Measurements from ENCODE around the gene ATG5. TPM values are rescaled to one million over a fixed set of nuclear protein-coding genes. Genes with fewer than 3 reads are reported as not detected.
A peak's percentile ranks its signal among the peaks of the same experiment; 100 is the strongest.
"Not testable (repeated sequence)": the region's sequence is repeated elsewhere in the genome, so short reads cannot be mapped to it uniquely, and the experiment has no call there.

ATG5 gene
- polyA plus RNA-seq, 3 donors: 15.0 to 31.4 (median 29.9) TPM

- Mint-ChIP-seq H3K36me3 (peaks cover 37 to 39% of the 10 kb centered on the region in 2 donors), H3K4me3 (no peak overlapping the region), H3K27ac (no peak overlapping the region), H3K4me1 (no peaks in the 10 kb centered on the region), H3K9me3 (peaks cover 1 to 6% (median 3%) of the 10 kb centered on the region in 7 donors), H3K27me3 (ENCODE audit: low read depth in 3 of 3) (no peaks in the 10 kb centered on the region)
- no peaks in the 10 kb centered on the region for H4K20me1 ChIP-seq (ENCODE audit: insufficient read depth, low read length)
- H3K9ac ChIP-seq (ENCODE audit: insufficient read depth, low read length, poor library complexity, severe bottlenecking): no peak overlapping the region
- no peak overlapping the region for H2AFZ ChIP-seq (ENCODE audit: insufficient read depth, low read depth, low read length, poor library complexity, severe bottlenecking)
- H3K4me3 ChIP-seq (replicated peaks in 1 of 3; ENCODE audit: low read depth in 2 of 3, low read length in 3 of 3): no peak overlapping the region
- no peak for DNase-seq
- no peaks in the 10 kb centered on the region for H3K79me2 ChIP-seq (ENCODE audit: insufficient read depth, low read length)
- TF ChIP-seq CTCF (IDR thresholded peaks at IDR 0.05): no peak
- no peaks in the 10 kb centered on the region for H3K27me3 ChIP-seq (ENCODE audit: control insufficient read depth in 2 of 2, insufficient read depth in 2 of 2, low read length in 2 of 2)
- intact Hi-C loops (cut with micrococcal nuclease): no loop called here
- no peaks in the 10 kb centered on the region for H3K4me1 ChIP-seq (ENCODE audit: control insufficient read depth in 1 of 2, insufficient read depth in 2 of 2, low read length in 2 of 2)
- H3K9me3 ChIP-seq (replicated peaks in 1 of 2; ENCODE audit: control insufficient read depth in 1 of 2, insufficient read depth in 1 of 2, low read length in 2 of 2): peaks cover 0 to 8% of the 10 kb centered on the region in 2 donors
- no peak overlapping the region for H3K4me2 ChIP-seq (replicated peaks; ENCODE audit: extremely low read depth, low read length, poor library complexity, severe bottlenecking)
- H3K27ac ChIP-seq (ENCODE audit: low read depth in 1 of 2, low read length in 2 of 2): no peak overlapping the region
- peaks cover 9 to 38% of the 10 kb centered on the region in 2 donors for H3K36me3 ChIP-seq (replicated peaks in 1 of 2; ENCODE audit: control insufficient read depth in 1 of 2, insufficient read depth in 2 of 2, low read length in 2 of 2)
- WGBS (ENCODE audit: insufficient coverage): no CpG with 5 or more reads among the region's 1 CpG
Measured at GRCh38 chr6:106237286-106237685, 88.3 kb downstream of the ATG5 start.

- not testable (repeated sequence) for H2AFZ ChIP-seq (ENCODE audit: insufficient read depth, low read depth, low read length, poor library complexity, severe bottlenecking); H3K9me3 Mint-ChIP-seq; H3K79me2 ChIP-seq (ENCODE audit: insufficient read depth, low read length); H3K27ac ChIP-seq (ENCODE audit: low read depth in 1 of 2, low read length in 2 of 2); H3K27me3 ChIP-seq (ENCODE audit: control insufficient read depth in 2 of 2, insufficient read depth in 2 of 2, low read length in 2 of 2); H3K9me3 ChIP-seq (replicated peaks in 1 of 2; ENCODE audit: control insufficient read depth in 1 of 2, insufficient read depth in 1 of 2, low read length in 2 of 2); H3K36me3 ChIP-seq (replicated peaks in 1 of 2; ENCODE audit: control insufficient read depth in 1 of 2, insufficient read depth in 2 of 2, low read length in 2 of 2); DNase-seq; H4K20me1 ChIP-seq (ENCODE audit: insufficient read depth, low read length); H3K4me3 Mint-ChIP-seq; H3K4me2 ChIP-seq (replicated peaks; ENCODE audit: extremely low read depth, low read length, poor library complexity, severe bottlenecking); H3K4me1 ChIP-seq (ENCODE audit: control insufficient read depth in 1 of 2, insufficient read depth in 2 of 2, low read length in 2 of 2); H3K9ac ChIP-seq (ENCODE audit: insufficient read depth, low read length, poor library complexity, severe bottlenecking); H3K27me3 Mint-ChIP-seq (ENCODE audit: low read depth in 3 of 3); H3K4me3 ChIP-seq (replicated peaks in 1 of 3; ENCODE audit: low read depth in 2 of 3, low read length in 3 of 3)
- no CpG with 5 or more reads among the region's 5 CpGs for WGBS (ENCODE audit: insufficient coverage)
- Mint-ChIP-seq H3K4me1 (peaks cover 12% of the 10 kb centered on the region), H3K36me3 (peaks cover 20% of the 10 kb centered on the region in 2 donors), H3K27ac (peak overlapping the region in 1 of 7 donors; percentile 62)
- intact Hi-C loops (cut with micrococcal nuclease): loop anchor here (5.0 to 10.0 kb wide), 3 partner anchors 145 to 495 kb away; partner anchors contain the start of gene PRDM1 (in 1 of the 2)
Measured at GRCh38 chr6:106229876-106230445, 95.6 kb downstream of the ATG5 start.

All from CD14-positive monocyte (primary cell).